Stimulated activated CD4-positive, alpha-beta T cell treated with anti-CD3 and anti-CD28 coated beads, TNF-alpha, amount 100 ng/mL, for 48 hours (primary cell): ENCODE measurements around the gene HIPK4.
"Not testable (repeated sequence)": the region's sequence is repeated elsewhere in the genome, so short reads cannot be mapped to it uniquely, and the experiment has no call there.

Experiments used
- DNase-seq, 3 donors: peaks; one replicate each; pipeline ENCODE4 v3.0.0-alpha.2; 2020; ENCODE audit warnings: low read depth in 3 of 3

Gene HIPK4

DNA sequence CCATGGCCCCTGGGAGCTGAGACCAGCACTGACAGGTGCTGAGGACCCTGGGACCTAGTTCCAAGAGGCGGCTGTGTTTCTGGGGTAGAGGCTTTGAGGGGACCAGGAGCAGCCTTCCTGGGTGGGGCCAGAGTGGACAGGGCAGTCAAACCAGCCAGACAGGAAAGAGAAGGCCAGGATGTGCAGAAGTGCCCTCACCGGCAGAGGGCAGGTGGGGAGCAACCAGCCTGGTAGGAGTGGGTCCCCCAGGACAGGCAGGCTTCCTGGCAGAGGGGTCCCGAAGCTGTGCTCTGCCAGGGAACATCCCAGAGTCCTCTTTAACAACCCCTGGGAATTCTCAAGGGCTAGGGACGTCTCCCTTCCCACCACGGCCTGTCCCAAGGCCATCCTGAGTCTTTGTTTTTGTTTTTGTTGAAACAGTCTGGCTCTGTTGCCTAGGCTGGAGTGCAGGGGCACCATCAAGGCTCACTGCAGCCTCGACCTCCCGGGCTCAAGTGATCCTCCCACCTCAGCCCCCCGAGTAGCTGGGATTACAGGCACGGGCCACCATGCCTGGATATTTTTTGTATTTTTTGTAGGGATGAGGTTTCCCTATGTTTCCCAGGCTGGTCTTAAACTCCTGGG, 3.0 kb upstream of the HIPK4 start:
- no peak for DNase-seq

DNA sequence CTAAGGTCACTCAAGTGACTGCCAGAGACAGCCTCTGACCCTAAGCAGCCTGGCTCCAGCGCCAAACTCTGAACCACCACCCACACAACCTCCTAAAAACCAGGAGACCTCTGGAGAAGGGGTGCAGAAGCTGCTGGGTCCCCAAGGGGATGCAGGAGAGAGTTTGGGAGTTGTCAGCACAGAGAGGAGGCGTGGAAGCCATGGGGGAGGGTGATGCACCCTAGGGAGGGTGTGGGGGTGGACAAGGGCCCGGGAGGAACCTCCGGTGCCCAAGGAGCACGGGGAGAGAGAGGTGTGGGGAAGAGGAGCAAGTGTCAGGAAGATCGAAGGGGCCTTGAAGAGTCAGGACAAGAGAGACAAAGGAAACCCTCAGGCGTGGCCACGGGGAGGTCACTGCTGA, 2.1 kb upstream of the HIPK4 start:
- DNase-seq = no peak

DNA sequence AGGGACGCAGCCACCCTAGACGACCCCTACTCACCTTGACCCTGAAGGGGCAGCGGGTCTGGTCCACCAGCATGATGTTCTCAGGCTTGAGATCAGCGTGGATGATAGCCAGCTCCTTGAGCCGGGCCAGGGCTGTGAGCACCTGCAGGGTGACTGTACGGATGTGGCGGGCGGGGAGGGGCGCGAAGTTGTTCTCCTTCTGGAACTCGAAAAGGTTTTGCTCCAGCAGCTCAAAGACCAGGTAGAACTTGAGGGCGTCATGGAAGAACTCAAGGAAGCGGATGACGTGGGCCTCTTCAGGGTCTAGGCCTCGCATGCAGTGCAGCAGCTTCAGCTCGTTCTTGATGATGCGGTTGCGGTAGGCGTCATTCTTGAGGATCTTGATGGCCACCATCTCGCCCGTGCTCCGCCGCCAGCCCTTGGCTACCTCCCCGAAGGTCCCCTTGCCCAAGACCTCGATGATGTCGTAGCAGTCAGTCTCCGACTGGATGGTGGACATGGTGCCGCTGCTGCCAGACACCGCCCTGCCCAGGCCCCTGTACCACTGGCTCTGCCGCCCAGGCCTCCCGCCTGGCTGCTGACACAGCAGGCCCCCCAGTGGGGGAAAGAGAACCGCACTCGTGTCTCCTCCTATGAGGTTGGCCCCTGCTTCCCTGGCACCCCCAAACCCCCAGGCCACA, 437 bp downstream of the HIPK4 start:
- DNase-seq = no peak

DNA sequence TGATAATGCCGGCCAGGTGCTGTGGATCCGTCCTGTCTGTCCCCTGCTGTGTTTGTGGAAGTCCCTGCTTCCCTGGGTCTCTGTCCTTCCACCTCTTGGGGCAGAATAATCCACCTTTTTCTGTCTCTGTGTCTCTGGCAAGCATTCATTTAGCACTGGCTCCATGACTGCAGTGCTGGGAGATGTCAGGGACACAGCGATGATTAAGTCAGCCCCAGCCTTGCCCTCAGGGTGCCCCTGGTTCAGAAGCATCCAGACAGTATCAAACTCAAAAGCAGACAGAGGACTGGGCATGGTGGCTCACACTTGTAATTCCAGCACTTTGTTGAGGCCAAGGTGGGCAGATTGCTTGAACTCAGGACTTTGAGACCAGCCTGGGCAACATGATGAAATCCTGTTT, 1.5 kb downstream of the HIPK4 start:
- no peak for DNase-seq

DNA sequence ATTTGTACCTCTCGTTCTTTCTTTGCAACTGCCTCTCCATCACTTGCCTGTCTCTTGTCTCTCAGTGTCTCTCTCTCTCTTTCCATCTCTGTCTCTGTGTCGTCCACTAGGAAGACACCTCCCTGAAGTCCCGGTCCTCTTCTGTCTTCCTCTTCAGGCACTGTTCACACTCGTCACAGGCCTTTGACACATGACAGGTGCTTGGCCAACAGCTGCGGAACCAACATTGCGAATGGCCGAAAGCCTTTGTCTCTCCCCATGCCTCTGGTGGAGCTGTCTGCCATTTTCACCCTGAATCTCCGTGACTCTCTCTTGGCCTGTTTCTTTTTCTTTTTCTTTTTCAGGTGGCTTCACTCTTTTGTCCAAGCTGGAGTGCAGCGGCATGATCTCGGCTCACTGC, 2.8 kb downstream of the HIPK4 start:
- DNase-seq = no peak

DNA sequence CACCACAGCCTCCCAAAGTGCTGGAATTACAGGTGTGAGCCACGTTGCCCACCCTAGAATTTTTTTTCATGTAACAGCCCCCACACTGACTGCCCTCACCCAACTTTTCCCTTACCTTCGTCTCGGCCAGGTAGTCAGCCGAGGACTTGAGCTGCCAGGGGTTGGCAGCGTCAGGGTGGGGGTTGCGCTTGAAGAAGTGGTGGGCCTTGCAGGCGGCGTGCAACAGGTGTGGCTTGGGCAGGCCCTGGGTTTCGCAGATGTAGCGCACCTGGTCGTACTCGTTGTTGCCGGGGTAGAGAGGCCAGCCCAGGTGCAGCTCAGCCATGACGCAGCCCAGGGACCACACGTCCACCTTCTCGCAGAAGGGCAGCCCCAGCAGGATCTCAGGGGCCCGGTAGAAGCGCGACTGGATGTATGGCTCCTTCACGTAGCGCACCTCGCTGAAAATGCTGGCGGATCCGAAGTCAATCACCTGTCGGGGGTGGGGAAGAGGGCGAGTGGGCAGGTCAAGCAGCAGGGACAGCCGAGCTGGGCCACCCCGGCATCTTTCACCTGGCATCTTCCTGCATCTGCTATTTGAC, 6.2 kb downstream of the HIPK4 start:
- DNase-seq = no peak

DNA sequence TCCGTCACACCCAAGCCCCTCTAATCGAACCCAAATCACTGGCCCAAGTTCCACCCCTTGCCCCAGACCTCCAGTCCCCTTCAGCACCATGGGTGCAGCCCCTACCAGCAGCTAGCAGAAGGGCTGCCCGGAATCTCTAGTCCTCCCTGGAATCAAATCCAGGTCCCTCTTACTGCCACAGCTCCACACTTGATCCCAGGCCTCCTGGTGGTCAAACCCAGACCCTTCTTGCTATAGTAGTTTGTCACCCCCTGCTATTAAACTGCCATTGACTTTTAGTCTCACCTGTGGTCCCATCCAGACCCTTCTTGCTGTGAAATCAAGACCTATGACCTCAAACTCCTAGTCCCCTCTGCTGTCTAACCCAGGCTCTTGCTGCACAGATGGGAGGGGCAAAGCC, 8.7 kb downstream of the HIPK4 start:
- no peak for DNase-seq

DNA sequence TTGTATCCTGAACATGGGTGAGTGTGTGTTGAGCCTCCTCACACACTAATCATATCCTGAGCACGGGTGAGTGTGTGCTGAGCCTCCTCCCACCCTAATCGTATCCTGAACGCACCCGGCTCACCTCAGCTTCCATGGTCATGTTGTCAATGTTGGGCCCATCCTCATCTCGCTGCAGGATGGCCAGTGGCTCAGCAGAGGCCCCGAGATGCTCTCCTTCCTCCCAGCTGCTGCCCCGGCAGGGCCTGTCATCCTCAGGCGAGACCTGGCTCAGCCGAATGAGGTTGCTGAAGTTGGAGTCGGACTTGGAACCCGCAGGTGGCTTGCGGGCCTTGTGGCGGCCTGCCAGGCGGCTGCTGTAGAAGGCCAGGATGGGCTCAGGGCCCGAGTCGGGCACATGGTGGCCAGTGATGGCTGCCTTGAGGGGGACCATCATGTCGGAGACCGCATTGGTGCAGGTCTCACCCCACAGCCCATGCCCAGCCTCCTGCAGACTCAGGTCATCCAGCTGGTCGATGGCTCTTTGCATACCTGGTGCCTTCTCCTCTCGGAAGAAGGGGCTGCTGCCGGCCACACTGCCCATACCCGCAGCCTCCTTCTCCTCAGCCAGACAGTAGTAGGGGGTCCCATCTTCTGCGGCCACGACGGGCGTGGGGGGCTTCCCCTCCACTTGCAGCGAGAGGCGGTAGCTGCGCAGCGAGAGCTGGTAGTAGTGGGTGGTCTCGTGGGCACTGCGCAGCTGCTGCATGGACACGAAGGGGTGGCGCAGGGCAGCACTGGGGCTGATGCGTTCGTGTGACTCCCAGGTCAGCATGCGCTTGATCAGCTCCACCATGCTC, 9.6 kb downstream of the HIPK4 start:
- DNase-seq = no peak

DNA sequence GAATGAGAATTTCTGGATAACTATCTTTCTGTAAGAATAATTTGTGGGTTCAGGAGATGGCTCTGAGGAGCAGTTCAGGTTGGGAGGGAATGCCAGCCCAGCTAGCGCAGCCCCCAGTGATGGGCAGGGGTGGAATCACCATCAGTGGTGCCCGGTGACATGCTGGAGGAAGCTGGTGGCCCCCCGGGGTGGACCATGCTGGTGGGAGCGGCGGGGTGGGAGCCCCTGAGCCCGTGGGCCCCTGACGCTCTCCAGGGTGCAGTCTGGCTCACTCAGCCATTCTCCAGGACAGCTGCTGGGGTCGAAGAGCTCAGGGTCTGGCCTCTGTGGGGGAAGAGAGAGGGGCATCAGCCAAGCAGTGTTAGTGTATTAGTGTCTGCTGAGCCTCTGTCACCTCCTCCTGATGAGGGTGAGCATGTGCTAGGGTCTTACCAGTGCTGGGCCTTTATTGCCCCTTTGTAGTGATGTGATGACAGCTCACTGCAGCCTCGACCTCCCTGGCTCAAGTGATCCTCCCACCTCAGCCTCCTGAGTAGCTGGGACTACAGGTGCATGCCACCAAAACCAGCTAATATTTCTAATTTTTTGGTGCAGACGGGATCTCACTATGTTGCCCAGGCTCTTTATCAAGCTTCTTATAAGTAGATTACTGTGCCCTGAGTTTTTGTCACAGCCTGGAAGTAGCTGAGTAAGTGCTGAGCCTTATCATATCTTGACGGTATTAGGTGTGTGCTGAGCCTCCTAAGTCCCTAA, 10.4 kb downstream of the HIPK4 start:
- DNase-seq = no peak

DNA sequence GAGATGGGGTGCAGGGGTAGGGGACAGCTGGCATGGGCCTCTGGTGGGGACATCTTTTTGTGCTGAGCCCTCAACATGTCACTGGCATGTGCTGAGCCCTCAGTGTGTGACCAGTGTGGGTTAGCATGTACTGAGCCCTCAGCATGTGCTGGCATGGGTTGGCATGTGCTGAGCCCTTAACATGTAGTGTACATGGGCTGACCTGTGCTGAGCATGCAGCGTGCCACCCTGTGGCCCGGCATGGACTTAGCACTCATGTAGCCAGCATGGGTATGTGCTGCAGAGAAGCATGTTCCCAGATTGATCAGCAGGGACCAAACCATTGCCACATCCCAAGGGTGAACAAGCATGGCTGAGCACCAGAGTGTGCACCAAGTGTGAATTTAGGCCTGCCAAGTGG, 11.5 kb downstream of the HIPK4 start:
- DNase-seq = no peak

DNA sequence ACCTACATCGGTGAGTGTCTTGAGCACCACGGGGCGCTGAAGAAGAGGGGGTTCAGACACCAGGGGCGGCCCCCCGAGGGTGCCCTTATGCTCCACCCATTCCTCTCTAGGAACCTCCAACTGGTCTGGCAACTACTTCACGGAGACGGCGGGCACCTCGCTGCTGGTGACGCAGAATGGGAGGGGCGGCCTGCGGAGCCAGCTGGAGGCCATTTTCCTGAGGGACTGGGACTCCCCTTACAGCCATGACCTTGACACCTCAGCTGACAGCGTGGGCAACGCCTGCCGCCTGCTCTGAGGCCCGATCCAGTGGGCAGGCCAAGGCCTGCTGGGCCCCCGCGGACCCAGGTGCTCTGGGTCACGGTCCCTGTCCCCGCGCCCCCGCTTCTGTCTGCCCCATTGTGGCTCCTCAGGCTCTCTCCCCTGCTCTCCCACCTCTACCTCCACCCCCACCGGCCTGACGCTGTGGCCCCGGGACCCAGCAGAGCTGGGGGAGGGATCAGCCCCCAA, 12.1 kb downstream of the HIPK4 start:
- DNase-seq = no peak

DNA sequence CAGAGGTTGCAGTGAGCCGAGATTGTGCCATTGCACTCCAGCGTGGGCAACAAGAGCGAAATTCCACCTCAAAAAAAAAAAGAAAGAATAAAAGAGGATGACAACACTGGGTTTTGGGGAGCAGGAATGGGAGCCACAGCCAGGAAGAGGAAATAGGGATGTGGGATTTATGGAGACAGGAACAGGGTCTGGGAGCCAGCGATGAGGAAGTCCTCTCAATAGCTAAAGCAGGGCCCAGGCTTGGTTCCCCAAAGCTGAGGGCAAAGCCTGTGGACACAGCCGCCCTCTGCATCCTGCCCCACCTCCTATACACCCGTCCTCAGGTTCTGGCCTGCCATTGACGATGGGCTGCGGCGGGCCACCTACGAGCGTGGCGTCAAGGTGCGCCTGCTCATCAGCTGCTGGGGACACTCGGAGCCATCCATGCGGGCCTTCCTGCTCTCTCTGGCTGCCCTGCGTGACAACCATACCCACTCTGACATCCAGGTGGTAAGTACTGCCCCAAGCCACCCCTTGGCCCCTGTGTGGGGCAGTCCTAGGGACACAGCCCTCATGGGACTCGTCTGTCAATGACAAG, 13.6 kb downstream of the HIPK4 start:
- DNase-seq = no peak

DNA sequence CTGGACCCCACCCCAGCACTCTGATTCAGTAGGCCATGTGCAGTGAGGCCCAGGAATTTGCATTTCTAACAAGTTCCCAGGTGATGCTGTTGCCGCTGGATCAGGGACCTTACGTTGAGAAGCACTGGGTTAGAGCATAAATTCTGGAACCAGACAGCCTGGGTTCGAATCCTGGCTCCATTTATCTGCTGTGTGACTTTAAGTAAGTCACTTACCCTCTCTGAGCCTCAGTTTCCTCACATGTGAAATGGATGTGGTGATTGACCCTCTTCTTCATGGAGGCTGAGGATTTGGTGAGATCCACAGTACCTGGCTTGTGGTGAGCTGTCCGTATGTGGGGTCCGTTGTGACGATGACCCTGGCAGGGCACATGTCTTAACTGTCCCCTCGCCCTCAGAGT, 15.9 kb downstream of the HIPK4 start:
- DNase-seq = no peak

DNA sequence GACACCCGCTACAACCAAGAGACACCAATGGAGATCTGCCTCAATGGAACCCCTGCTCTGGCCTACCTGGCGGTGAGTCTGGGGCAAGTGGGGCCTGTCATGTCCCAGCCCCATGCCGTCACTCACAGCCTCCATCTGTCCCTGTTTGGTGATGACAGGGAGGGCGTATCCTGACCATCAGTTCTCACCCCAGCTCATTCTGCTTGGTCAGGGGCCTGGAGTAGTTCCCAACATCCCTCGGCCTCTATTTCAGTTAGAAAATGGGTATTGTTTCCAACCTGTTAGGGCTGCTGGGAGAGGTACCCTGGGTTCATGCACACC, 18.2 kb downstream of the HIPK4 start:
- DNase-seq = no peak

DNA sequence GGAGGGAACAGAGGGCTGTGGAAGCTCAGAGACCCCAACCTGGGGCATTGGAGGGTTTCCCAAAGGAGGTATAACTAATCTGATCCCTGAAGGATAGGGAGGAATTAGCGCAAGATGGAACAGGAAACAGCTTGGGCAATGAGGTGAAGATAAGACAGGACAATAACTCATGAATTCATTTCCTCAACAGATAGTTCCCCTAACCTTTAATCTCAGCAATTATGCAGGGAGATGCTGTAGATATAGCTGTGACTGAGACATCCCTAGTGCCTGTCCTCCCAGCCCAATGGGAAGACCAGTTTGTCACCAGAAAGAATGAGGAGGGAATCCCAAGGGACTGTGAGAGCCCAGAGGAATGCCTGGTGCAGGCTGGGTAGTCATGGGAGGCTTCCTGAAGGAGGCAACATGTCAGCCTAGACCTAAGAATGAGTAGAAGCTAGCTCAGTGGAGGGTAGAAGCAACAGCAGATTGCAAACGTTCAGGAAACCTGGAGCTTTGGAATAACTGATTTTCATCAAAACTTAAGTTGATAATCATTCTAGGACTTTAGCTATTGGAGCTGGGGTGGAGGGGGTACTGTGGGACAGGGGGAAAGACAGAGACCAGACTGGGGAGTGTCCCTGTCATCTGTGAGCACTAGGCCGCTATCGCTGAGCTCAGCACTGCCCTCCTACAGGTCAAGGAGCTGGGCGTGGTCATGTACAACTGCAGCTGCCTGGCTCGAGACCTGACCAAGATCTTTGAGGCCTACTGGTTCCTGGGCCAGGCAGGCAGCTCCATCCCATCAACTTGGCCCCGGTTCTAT, 18.8 kb downstream of the HIPK4 start:
- DNase-seq = no peak

DNA sequence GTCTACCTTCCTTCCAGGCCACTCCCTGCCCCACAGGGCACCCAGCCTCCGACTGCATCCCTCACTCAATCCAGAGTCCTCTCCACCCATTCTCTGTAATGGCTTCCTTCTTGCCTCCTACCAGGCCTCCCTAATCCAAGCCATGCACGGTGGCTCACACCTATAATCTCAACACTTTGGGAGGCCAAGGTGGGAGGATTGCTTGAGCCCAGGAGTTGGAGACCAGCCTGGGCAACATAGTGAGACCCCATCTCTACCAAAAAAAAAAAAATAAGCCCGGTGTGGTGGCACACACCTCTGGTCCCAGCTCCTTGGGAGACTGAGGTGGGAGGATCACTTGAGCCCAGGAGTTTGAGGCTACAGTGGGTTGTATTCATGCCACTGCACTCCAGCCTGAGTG, 19.7 kb downstream of the HIPK4 start:
- not testable (repeated sequence) for DNase-seq

DNA sequence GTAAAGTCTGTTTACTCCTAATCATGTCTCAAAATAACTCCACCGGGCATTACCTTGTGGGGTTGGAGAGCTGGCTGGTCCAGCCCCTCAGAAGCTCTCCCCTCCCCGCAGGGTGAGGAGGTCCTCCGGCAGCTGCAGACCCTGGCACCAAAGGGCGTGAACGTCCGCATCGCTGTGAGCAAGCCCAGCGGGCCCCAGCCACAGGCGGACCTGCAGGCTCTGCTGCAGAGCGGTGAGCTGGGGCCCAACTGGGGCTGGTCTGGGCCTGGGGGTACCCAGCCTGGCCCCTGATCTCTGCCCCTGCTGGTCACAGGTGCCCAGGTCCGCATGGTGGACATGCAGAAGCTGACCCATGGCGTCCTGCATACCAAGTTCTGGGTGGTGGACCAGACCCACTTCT, 20.2 kb downstream of the HIPK4 start:
- no peak for DNase-seq

DNA sequence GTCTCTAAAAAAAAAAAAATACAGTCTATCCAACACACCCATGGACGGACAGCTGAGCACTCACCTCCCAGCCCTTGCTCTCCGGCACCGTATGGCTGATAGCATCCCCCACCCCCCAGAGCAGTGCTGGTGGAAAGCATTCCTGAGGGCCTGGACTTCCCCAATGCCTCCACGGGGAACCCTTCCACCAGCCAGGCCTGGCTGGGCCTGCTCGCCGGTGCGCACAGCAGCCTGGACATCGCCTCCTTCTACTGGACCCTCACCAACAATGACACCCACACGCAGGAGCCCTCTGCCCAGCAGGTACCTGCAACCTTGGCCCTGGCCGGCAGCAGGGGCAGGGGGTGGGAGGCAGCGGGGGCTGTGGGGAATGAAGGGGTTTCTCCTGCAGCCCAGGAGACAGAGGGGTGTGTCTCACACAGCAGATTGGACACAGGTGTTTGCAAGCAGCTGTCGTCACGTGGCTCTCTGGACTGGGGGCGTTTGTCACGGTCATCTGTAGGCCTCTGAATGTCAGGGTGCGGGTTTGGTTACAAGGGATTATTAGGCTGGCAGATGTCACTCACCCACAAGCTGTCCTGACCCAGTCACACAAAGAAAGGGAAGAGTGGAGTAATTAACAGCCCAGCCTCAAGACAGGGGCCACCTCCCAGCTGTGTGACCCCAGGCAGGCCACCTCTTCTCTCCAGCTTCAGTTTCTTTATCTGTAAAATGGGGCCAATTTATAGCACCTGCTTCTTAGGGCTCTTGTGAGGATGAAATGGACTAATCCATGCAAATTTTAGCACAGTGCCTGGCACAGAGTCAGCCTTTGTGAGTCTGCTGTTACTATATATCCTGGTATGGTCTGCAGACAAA, 22.2 kb downstream of the HIPK4 start:
- no peak for DNase-seq

DNA sequence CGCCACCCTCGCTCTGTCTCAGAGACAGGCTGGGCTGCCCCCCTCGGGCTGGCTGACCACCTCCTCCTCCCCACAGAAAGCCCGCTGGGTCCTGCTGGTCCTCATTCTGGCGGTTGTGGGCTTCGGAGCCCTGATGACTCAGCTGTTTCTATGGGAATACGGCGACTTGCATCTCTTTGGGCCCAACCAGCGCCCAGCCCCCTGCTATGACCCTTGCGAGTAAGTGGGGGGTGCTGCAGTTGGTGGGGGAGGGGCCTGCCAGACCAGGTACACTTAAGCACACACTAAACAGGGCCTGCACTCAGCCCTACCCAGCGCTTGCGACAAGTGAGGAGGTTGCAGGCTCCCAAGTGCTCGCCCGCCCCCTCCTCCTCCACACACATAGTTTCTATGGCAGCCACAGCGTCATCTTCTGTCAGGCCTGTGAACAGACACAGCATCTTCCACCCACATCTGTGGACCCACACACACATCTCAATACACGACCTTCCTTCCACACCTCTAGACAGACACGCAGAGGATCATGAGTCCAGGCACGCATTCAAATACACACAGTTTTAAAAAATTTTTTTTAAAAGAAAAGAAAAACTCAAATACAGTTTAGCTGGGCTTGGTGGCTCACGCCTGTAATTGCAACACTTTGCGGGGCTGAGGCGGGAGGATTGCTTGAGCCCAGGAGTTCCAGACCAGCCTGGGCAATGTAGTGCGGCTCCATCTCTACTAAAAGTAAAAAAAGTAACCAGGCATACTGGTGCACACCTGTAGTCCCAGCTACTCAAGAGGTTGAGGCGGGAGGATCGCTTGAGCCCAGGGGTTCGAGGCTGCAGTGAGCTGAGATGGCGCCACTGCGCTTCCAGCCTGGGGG, 23.1 kb downstream of the HIPK4 start:
- DNase-seq = no peak
